Astrocyte of the spinal cord (primary cell): ENCODE measurements around the gene BPIFB3.

Source experiments
- DNase-seq: peaks from one replicate; pipeline ENCODE4 v3.0.0; 2011; ENCODE audit warnings: low read depth, low spot score
- H3K4me3 ChIP-seq: 2 replicates; pipeline ENCODE4 v1.5.1; 2011; ENCODE audit warnings: low read depth, mild to moderate bottlenecking, low read length, moderate library complexity
- in situ Hi-C: cut with HindIII; loops from 2 replicates; pipeline ENCODE4 v1.10.0; 2017; ENCODE audit warnings: low sequenced_read_pairs
- TF ChIP-seq, protein P1 (sequence below): IDR thresholded peaks from 2 replicates; pipeline ENCODE4 v1.5.1; 2012; ENCODE audit warnings: low read depth, mild to moderate bottlenecking, low read length, inconsistent platforms

BPIFB3 gene

DNA sequence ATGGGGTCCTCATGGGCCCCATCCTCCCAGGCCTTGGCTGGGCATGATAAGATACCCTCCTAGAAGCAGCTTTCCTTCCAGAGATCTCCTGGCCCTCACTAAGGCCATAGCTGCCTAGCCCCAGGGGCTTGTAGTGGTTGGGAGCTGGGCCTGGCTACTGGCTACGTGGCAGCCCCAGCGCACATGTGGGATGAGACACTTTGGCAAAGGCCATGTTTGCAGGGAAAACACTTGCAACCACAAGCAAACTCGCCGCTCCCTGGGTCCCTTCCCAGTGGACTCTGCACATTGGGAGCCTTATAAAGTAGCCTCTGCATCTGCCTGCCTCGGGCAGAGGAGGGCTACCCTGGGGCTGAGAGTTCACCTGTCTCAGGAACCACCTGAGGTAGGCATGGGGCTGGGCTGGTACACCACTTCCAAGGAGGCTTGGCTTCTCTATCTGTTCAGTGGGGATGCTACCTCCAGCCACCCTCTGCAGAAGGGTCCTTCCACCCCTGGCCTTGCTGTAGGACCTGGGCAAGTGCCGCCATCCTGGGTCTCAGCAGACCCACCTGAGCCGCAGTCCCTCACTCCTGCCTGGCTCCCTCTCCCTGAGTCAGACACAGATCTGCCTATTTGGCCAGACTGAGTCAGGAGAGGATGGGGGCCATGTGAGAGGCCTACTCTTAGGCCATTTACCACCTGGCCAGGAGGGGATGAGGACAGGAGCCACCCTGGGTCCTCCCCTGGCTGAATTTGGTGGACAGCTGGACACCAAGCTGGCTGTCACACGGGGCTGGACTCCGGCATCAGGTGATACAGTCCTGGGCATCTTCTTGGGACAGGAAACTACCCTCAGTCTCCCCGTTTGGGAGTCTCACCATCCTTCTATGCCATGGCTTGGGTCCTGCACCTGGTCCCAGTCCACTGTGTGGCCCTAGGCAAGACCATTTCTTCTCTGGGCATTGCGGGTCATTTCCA, 46.0 kb upstream of the BPIFB3 start, which contains the start of gene BPIFB2:
Gene BPIFB2, plus strand, starts transcription at position 329 of the 960 bp plus-strand sequence. CDS start 871 bp downstream, outside the sequence.
- DNase-seq, result no peak
- in situ Hi-C loops, result no loop called here

DNA sequence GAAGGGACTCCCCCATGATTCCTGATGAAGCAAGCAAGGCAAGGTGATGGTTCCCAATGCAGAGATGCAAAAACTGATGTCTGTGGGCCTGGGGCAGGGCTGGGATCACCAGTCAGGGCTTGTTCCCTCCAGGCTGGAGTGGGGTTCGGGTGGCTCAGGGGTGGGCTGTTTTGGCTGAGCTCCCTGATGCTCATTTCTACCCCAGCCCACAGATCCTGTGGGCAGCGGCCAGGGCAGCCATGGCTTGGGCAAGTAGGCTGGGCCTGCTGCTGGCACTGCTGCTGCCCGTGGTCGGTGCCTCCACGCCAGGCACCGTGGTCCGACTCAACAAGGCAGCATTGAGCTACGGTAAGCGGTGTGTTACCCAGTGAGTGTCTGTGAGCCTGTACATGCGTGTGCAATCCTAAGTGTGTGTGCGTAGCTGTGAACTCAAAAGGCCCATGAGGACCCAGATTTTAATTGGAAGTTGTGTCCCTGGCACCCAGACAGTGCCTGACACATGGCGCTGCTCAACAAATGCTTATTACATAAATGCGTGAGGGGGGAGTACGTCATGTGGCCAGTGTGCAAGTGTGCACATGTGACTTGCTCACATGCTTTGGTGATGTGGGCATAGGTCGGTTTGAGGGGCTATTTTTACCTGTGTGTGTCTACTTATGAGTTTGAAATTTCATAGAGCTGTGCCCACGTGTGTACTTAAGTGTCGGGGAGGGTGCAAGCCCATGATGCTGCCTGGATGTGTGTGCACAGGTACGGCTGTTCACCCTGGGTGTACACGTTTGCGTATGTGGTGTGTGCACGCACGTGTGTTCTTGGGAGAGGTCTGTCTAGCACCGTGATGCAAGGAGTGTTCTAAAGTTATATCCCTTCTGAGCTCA, 45.1 kb upstream of the BPIFB3 start:
- TF ChIP-seq, protein P1, sequence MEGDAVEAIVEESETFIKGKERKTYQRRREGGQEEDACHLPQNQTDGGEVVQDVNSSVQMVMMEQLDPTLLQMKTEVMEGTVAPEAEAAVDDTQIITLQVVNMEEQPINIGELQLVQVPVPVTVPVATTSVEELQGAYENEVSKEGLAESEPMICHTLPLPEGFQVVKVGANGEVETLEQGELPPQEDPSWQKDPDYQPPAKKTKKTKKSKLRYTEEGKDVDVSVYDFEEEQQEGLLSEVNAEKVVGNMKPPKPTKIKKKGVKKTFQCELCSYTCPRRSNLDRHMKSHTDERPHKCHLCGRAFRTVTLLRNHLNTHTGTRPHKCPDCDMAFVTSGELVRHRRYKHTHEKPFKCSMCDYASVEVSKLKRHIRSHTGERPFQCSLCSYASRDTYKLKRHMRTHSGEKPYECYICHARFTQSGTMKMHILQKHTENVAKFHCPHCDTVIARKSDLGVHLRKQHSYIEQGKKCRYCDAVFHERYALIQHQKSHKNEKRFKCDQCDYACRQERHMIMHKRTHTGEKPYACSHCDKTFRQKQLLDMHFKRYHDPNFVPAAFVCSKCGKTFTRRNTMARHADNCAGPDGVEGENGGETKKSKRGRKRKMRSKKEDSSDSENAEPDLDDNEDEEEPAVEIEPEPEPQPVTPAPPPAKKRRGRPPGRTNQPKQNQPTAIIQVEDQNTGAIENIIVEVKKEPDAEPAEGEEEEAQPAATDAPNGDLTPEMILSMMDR, result no peak
- DNase-seq, result no peak
- no peak overlapping the region for H3K4me3 ChIP-seq
- in situ Hi-C loops, result no loop called here

More for the DNA sequence above, 46.0 kb upstream of the BPIFB3 start, which contains the start of gene BPIFB2:
- no peak within 1 kb of the TSS for H3K4me3 ChIP-seq
- TF ChIP-seq, protein P1, result no peak

DNA sequence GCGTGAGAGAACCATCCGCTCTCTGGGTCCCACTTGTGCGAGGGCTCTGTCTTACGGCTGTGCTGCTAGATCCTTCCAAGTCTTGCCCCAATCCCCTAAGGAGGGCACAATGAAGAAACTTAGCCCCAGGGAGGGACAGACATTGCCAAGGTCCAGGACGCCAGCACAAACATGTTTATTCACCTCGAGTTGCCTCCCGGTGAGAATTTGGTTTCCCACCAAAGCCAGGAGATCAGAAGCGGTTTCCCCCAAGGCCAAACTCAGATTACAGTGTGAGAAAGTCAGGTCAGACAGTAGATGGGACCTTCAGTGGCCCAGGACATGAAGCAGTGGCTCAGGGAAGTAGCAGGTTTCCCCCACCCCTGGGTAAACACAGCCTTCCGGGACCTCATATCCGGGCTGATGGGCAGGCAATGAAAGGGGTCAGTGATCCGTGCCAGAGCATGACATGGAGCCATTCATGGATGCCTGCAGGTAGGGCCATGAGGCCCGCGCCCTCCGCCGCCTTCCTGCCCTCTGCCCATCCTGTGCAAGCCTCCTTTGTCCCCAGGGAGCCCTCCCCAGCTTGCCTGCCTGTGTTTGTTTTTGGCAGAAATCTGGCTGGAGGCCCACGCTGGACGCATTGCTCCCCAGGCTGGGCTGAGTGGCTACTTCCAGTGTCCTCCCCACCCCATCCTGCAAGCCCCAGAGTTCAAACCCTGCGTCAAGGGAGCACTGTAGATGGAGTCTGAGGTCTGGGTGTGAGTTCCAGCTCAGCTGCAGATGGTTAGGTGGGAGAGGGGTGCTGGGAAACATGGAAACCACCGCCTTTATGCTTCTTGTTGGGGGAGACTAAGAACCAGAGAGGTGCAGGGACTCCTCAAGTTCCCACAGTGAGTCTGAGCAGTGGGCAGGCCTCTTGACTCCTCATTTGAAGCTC, 44.2 kb upstream of the BPIFB3 start:
- in situ Hi-C loops, result no loop called here
- H3K4me3 ChIP-seq, result no peak overlapping the region
- DNase-seq, result no peak
- TF ChIP-seq, protein P1, result no peak

DNA sequence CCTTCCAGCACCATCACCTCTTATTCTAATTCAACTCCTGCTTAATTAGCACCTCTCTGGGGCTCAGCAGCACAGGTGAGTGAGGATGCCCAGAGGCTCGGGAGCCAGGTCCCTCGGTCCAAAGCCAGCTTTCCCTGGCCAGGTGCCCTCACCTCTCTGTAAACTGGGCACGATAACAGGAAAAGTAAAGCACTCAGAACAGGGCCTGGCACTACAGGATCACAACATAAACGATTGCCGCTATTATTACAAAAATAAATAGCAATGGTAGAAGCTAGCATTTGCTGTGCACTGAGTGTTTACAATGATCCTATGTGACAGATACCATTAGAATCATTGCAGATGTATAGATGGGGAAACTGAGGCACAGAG, 43.6 kb upstream of the BPIFB3 start:
- TF ChIP-seq, protein P1, result no peak
- no peak for DNase-seq
- H3K4me3 ChIP-seq, result no peak overlapping the region
- in situ Hi-C loops, result no loop called here

DNA sequence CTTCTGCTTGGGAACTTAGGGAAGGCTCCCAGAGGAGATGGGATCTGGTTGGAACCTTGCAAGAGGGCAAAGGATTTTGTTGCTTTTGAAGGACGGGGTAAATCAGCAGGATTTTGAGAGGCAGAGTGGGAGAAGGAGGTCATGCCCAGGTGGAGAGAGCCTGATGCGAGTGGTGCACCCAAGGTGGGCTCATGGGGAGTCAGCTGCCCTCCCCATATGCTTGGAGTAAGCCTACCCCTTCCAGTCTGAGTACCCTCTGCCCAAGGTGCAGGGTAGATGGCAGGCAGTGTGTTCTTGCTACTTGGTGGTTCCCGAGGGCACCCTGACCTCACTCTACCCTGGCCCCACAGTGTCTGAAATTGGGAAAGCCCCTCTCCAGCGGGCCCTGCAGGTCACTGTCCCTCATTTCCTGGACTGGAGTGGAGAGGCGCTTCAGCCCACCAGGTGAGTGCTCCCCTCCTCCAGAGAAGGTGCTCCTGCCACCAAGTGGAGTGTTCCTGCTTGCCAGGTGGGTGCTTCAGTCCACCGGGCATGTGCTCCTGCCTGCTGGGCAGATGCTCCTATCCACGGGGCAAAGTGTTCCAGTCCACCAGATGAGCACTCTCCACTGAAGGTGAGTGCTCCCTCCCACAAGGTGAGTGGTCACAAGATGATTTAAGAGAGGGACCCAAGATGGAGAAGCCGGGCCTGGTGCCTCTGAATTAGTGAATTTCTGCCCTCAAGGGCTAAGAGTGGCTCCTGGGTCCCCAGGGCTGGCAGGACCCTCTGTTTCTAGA, 42.8 kb upstream of the BPIFB3 start:
- no peak for DNase-seq
- TF ChIP-seq, protein P1, result no peak
- no peak overlapping the region for H3K4me3 ChIP-seq
- in situ Hi-C loops, result no loop called here
